Endothelial cell of umbilical vein (primary cell): ENCODE results near the gene TIGD1. TPM values are rescaled to one million over a fixed set of nuclear protein-coding genes. Genes with fewer than 3 reads are reported as not detected.

Experiments
- BruUV-seq: library from RNA; stranded (reverse); fragments of 400-500 nt; replicated peaks from 2 replicates; lab custom pipeline; 2021; lab: Mats Ljungman, UMichigan
- CTCF ChIA-PET: fragments of 300-600, 350-600 bp; sonication (Branson Sonifier 250); formaldehyde crosslinking; loops from one replicate; lab custom pipeline; 2021; ENCODE audit warnings: antibody characterized with exemption, inconsistent platforms; lab: Charles Lee
- POLR2A ChIA-PET: fragments of 300-600, 350-600 bp; sonication (Branson Sonifier 250); formaldehyde crosslinking; loops from one replicate; lab custom pipeline; 2021; ENCODE audit warnings: antibody characterized with exemption, inconsistent platforms; lab: Charles Lee
- DNase-seq: peaks from one replicate; pipeline ENCODE4 v3.0.0-alpha.2; 2011; ENCODE audit warnings: low read depth, low spot score
- FAIRE-seq: peaks from 2 replicates; lab custom pipeline; 2011; peaks lifted over from hg19 to GRCh38; lab: Jason Lieb, UNC
- H2AFZ ChIP-seq: 2 replicates; pipeline ENCODE4 v1.6.0; 2012; ENCODE audit warnings: low read depth, low read length, control low read depth, inconsistent platforms
- H3K27ac ChIP-seq: 2 replicates; pipeline ENCODE4 v1.5.1; 2011; ENCODE audit warnings: low read depth, mild to moderate bottlenecking, control low read depth, low read length, moderate library complexity; ENCODE audit not compliant: insufficient read depth
- H3K27me3 ChIP-seq, 2 experiments: 2 replicates each; pipeline versions ENCODE4 v1.6.0 to v1.6.1; 2011; ENCODE audit warnings: low read length in 2 of 2, mixed read lengths in 1 of 2; ENCODE audit not compliant: control insufficient read depth in 2 of 2, insufficient read depth in 2 of 2
- H3K36me3 ChIP-seq, 2 experiments: 2 replicates in 1 of 2; 3 replicates in 1 of 2; pipeline ENCODE4 v1.5.1; 2011; ENCODE audit warnings: low read length in 2 of 2, mild to moderate bottlenecking in 1 of 2, moderate library complexity in 1 of 2; ENCODE audit not compliant: control insufficient read depth in 2 of 2, insufficient read depth in 2 of 2; ENCODE audit errors: extremely low read depth in 1 of 2
- H3K4me1 ChIP-seq: 3 replicates; pipeline ENCODE4 v1.5.1; 2011; ENCODE audit warnings: mild to moderate bottlenecking, low read length; ENCODE audit not compliant: control insufficient read depth, insufficient read depth; ENCODE audit errors: extremely low read depth
- H3K4me2 ChIP-seq: 2 replicates; pipeline ENCODE4 v1.6.1; 2011; ENCODE audit warnings: low read length, control low read depth, mixed read lengths; ENCODE audit not compliant: insufficient read depth
- H3K4me3 ChIP-seq, 3 experiments: fragments of 200-600 bp in 1 of 3; sonication (generic), shearing (Covaris generic) in 1 of 3; replicated peaks in 1 of 3; 2 replicates each; pipeline ENCODE4 v1.5.1; 2011 to 2016; ENCODE audit warnings: control low read depth in 3 of 3, low read length in 3 of 3, mild to moderate bottlenecking in 2 of 3, inconsistent platforms in 1 of 3, low read depth in 1 of 3, moderate library complexity in 1 of 3; ENCODE audit not compliant: insufficient read depth in 1 of 3
- H3K79me2 ChIP-seq: 2 replicates; pipeline ENCODE4 v1.6.0; 2012; ENCODE audit warnings: low read length, inconsistent platforms; ENCODE audit not compliant: control insufficient read depth, insufficient read depth
- H3K9ac ChIP-seq: replicated peaks from 2 replicates; pipeline ENCODE3; 2011; ENCODE audit warnings: low read length, control low read depth; ENCODE audit not compliant: insufficient read depth; ENCODE audit errors: extremely low read depth
- H3K9me1 ChIP-seq: replicated peaks from 3 replicates; pipeline ENCODE4 v1.6.0; 2011; ENCODE audit warnings: mild to moderate bottlenecking, low read length; ENCODE audit not compliant: control insufficient read depth, insufficient read depth; ENCODE audit errors: extremely low read depth
- H3K9me3 ChIP-seq: replicated peaks from 2 replicates; pipeline ENCODE4 v1.5.1; 2012; ENCODE audit warnings: low read length, inconsistent platforms; ENCODE audit not compliant: control insufficient read depth, insufficient read depth
- H4K20me1 ChIP-seq: replicated peaks from 2 replicates; pipeline ENCODE3; 2011; ENCODE audit warnings: mild to moderate bottlenecking, low read length; ENCODE audit not compliant: control insufficient read depth, insufficient read depth; ENCODE audit errors: extremely low read depth
- EZH2 ChIP-seq: IDR thresholded peaks from 2 replicates; pipeline ENCODE4 v1.6.1; 2012; ENCODE audit warnings: borderline replicate concordance, low read depth, mild to moderate bottlenecking, moderate library complexity, low read length, inconsistent platforms; ENCODE audit not compliant: severe bottlenecking
- FOS ChIP-seq: IDR thresholded peaks from 2 replicates; pipeline ENCODE4 v1.6.1; 2011; ENCODE audit warnings: mild to moderate bottlenecking, low read length, moderate library complexity, borderline replicate concordance; ENCODE audit not compliant: insufficient read depth
- JUN ChIP-seq: IDR thresholded peaks from 2 replicates; pipeline ENCODE4 v1.6.1; 2011; ENCODE audit warnings: borderline replicate concordance, low read depth; ENCODE audit not compliant: insufficient read length, insufficient read depth
- MYC ChIP-seq: IDR thresholded peaks from one replicate; pipeline ENCODE4 v1.6.1; 2011; ENCODE audit warnings: mild to moderate bottlenecking, low read depth, low read length
- POLR2A ChIP-seq: IDR thresholded peaks from 2 replicates; pipeline ENCODE4 v1.6.1; 2012; ENCODE audit warnings: low read depth, mild to moderate bottlenecking, control low read depth, low read length
- POLR2AphosphoS5 ChIP-seq: IDR thresholded peaks from 2 replicates; pipeline ENCODE4 v1.6.1; 2012; ENCODE audit warnings: low read depth, mild to moderate bottlenecking, control low read depth, low read length, moderate library complexity; ENCODE audit not compliant: insufficient read depth
- dilution Hi-C: fragments of 300-500 bp; cut with MboI; formaldehyde crosslinking; loops from one replicate; pipeline ENCODE4 v1.15.0; 2019; ENCODE audit warnings: low sequenced_read_pairs; ENCODE audit not compliant: extremely low pct_ligation_motif_present
- intact Hi-C: fragments of 100-400 bp; cut with micrococcal nuclease; formaldehyde crosslinking; loops from one replicate; pipeline ENCODE4 v1.10.0; 2022
- polyA plus RNA-seq, 4 experiments: library from polyadenylated mRNA; depleted of rRNA in 3 of 4; stranded (reverse) in 3 of 4; unstranded in 1 of 4; fragments of >200 nt; gene quantifications; 2 replicates each; pipeline versions ENCODE4 v1.2.1 to v1.2.3, GENCODE V29; 2011 to 2012; ENCODE audit warnings: missing spikeins in 1 of 4
- total RNA-seq: library from RNA; stranded (reverse); gene quantifications from 2 replicates; pipeline ENCODE4 v1.2.3, GENCODE V29; 2021
- TF ChIP-seq, protein P1 (sequence below): IDR thresholded peaks from 2 replicates; pipeline ENCODE4 v1.6.1; 2011; ENCODE audit not compliant: insufficient read depth, insufficient read length
- TF ChIP-seq, protein P2 (sequence below), 2 donors: IDR thresholded peaks; 1 replicate in 1 of 2; 2 replicates in 1 of 2; pipeline ENCODE4 v1.5.1; 2011; ENCODE audit warnings: low read length in 2 of 2, mild to moderate bottlenecking in 2 of 2, moderate library complexity in 2 of 2, control low read depth in 1 of 2, inconsistent platforms in 1 of 2, low read depth in 1 of 2; ENCODE audit not compliant: insufficient read depth in 1 of 2; ENCODE audit errors: extremely low read depth in 1 of 2

The TIGD1 gene
- total and polyA plus RNA-seq, 2 donors (not counting 3 experiments of a cell fraction or from before 2014, with no cell fraction given), result 1.6 to 3.3 TPM

DNA sequence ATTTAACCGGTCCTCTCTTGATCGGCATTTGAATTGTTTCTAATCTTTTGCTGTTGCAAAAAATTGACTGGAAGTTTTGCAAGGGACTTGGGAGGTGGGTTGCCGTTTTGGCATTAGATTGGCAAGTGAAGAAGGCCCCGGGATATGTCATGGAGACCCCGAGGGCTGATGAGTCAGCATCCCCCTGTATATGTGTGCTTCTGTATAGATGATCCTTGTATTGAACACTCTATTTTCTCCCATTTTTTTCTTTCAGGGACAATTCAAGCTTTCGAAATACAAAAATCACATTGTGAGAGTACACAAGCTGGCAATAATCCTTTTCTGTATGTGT is 30.3 kb upstream of the TIGD1 start:
- ChIA-PET POLR2A (no interaction called here), CTCF (no interaction called here)
- H3K4me3 ChIP-seq, result no peak overlapping the region
- TF ChIP-seq POLR2AphosphoS5 (no peak), MYC (no peak), POLR2A (no peak), JUN (no peak), FOS (no peak), EZH2 (no peak)
- TF ChIP-seq, protein P1, sequence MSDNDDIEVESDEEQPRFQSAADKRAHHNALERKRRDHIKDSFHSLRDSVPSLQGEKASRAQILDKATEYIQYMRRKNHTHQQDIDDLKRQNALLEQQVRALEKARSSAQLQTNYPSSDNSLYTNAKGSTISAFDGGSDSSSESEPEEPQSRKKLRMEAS, result no peak
- TF ChIP-seq, protein P2, sequence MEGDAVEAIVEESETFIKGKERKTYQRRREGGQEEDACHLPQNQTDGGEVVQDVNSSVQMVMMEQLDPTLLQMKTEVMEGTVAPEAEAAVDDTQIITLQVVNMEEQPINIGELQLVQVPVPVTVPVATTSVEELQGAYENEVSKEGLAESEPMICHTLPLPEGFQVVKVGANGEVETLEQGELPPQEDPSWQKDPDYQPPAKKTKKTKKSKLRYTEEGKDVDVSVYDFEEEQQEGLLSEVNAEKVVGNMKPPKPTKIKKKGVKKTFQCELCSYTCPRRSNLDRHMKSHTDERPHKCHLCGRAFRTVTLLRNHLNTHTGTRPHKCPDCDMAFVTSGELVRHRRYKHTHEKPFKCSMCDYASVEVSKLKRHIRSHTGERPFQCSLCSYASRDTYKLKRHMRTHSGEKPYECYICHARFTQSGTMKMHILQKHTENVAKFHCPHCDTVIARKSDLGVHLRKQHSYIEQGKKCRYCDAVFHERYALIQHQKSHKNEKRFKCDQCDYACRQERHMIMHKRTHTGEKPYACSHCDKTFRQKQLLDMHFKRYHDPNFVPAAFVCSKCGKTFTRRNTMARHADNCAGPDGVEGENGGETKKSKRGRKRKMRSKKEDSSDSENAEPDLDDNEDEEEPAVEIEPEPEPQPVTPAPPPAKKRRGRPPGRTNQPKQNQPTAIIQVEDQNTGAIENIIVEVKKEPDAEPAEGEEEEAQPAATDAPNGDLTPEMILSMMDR (IDR thresholded peaks at IDR 0.05; ENCODE audit: extremely low read depth in 1 of 2, insufficient read depth in 1 of 2, low read depth in 1 of 2, low read length in 2 of 2), result no peak
- no peak overlapping the region for H2AFZ ChIP-seq
- H4K20me1 ChIP-seq, result no peaks in the 10 kb centered on the region
- peaks cover 0 to 9% of the 10 kb centered on the region in 2 experiments for H3K36me3 ChIP-seq
- H3K27ac ChIP-seq, result no peak overlapping the region
- H3K4me1 ChIP-seq, result no peaks in the 10 kb centered on the region
- H3K27me3 ChIP-seq, result no peaks in the 10 kb centered on the region
- dilution Hi-C loops, result no loop called here
- DNase-seq (no peak), FAIRE-seq (no peak)
- intact Hi-C loops, result no loop called here
- H3K79me2 ChIP-seq, result no peaks in the 10 kb centered on the region
- no peak overlapping the region for H3K4me2 ChIP-seq
- BruUV-seq, result no TSS peak
- H3K9ac ChIP-seq, result no peak overlapping the region
- H3K9me1 ChIP-seq, result no peaks in the 10 kb centered on the region
- H3K9me3 ChIP-seq, result no peaks in the 10 kb centered on the region
